HG02588 (cell line): ENCODE measurements around the gene NUTM1.
"Not testable (repeated sequence)": the region's sequence is repeated elsewhere in the genome, so short reads cannot be mapped to it uniquely, and the experiment has no call there.

Experiments used
- ATAC-seq: cut with Tn5 transposase; IDR thresholded peaks from one replicate; pipeline ENCODE4 v1.9.1; 2021; ENCODE audit warnings: mild to moderate bottlenecking, moderate library complexity; ENCODE audit not compliant: unreplicated experiment

NUTM1 gene

DNA sequence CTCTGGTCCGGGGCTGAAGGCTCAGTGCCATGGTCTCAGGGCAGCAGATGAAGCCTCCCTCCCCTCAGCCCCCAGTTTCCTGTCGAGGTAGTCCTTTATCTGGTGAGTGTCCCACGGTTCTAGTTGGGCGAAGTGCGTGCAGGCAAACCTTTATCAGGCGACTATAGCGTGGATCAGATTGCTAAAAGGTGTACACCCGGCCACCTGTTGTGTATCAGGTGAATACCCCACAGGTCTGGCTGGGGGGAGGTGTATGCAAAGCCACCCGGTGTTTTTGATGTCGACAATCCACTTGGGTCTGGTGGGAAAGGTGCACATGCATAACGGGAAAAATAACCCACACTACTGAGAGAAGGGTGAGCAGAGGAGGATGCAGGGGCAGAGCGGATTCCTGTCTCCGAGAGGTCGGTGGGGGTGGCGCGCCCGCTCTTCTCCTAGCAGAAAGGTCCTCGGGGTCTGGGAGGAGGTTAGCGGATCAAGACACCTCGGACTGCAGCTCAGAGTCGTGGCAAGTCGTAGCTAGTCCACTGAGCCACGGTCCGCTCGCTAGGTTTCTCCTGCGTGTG is 6.0 kb upstream of the NUTM1 start:
- ATAC-seq = peak; percentile 0

- peak; percentile 73 for ATAC-seq
Measured at GRCh38 chr15:34337557-34338306, 5.4 kb upstream of the NUTM1 start, which contains the start of gene SLC12A6. SLC12A6 (minus strand) TSS chr15:34337781; CDS start chr15:34336680, 1,101 bp downstream.

GRCh38 chr15:34338347-34338746 is 4.8 kb upstream of the NUTM1 start:
- no peak for ATAC-seq

DNA sequence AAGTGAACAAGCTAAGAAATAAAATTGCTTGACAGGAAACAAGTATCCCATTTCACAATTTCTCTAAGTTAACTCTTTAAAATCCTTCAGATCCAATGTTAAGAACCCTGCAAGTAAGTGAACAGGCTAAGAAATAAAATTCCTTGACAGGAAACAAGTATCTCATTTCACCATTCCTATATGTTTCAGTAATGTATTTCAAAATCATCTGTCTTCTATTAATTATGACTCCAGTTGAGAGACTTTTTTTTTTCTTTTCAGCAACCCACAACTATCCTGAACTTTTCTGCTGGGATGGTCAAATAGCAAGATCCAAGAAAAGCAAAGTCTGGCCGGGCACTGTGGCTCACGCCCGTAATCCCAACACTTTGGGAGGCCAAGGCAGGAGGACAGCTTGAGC is 3.2 kb upstream of the NUTM1 start:
- no peak for ATAC-seq

DNA sequence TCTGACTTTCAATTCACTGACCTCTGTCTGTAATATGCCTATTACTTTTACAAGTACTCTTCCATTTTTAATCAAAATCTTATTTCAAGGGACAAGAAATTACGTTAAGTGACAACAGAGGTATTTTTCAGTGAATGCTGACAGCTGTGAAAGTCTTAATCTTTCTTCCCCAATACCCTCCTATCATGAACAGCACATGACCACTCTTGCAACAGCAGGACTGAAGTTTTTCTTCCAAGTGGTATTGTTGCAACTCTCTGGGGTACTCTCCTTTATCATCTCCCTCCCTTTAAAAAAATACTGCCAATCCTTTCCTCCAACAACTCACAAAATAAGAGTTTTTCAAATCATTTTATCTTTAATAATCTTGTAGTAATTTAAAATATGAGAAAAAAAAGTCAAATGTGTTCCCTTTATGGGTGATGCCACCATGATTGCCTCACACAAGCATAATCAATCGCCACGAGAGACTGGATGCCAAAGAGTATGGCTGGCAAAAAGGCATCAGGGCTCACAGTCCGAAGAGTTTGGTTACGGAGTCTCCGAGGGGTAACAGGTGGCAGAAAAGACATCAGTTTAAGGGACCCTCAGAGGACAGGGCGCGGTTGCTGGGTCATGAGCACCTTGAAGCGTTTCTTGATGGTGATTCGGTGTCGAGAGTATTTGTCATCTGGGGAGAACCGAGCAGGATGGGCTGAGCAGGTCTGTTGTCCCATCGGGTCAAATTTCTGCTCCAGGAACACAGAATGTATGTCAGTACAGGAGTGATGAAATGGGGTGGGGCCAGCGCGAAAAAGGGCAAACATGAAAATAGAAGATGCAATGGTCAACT is 1.5 kb upstream of the NUTM1 start:
- ATAC-seq = no peak

- not testable (repeated sequence) for ATAC-seq
Measured at GRCh38 chr15:34342213-34342736, 840 bp upstream of the NUTM1 start.

GRCh38 chr15:34347951-34348638 is 5.0 kb downstream of the NUTM1 start:
- ATAC-seq = no peak

DNA sequence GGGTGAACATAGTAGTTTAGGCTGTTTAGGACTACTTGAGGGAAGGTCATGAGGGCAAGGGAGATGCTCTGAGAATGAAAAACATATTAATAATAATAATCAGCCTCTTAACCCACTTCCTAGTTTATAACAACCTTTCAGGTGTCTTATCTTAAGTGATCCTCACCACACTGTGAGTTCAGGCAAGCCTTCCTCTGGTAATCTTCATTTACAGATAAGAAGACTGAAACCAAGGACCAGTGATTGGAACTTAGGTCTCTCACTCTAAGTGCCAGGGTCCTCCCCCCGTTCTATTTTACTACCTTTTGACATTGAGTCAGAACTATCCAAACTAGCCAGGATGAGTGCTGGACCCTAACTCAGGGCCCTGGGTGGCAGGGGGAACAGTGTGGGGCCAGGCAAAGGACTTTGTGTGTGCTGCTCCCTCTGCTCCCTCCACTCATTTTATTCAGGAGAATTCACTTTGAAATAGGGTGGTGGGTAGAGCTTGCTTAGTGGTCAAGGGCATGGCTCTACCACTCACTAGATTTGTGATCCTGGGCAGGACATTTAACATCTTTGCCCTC is 5.7 kb downstream of the NUTM1 start:
- no peak for ATAC-seq

DNA sequence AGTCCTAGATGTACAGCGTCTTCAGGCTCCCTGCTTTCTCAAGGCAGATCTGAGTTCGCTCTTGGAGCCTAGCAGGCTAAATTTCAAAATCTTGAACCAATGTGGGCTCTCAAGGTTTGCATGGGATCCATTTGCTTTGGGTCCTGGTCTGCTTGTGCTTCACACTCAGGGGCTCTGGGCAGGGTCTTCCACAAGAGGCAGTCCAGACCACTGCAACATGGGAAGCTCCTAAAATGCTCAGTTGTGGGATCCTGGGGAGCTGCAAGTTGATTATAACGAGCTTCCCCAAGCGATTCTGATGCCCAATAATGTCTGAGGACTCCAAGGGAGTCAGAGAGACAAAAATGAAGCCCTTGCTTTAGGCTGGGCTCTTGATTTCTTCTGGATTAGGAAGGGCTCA is 6.7 kb downstream of the NUTM1 start:
- no peak for ATAC-seq

- ATAC-seq = not testable (repeated sequence)
Measured at GRCh38 chr15:34352996-34353395, 9.9 kb downstream of the NUTM1 start.

GRCh38 chr15:34353627-34354026 is 10.5 kb downstream of the NUTM1 start:
- ATAC-seq = no peak

DNA sequence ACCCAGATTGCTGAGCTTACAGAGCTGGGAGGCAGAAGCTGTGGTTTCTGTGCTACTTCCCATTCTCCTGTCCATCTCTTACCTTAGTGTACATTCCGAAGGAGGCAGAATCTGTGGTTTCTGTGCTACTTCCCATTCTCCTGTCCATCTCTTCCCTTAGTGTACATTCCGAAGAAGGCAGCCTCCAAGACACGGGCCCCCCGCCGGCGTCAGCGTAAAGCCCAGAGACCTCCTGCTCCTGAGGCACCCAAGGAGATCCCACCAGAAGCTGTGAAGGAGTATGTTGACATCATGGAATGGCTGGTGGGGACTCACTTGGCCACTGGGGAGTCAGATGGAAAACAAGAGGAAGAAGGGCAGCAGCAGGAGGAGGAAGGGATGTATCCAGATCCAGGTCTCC is 11.2 kb downstream of the NUTM1 start:
- no peak for ATAC-seq

- no peak for ATAC-seq
Measured at GRCh38 chr15:34355241-34355640, 12.1 kb downstream of the NUTM1 start.

- no peak for ATAC-seq
Measured at GRCh38 chr15:34357653-34358052, 14.5 kb downstream of the NUTM1 start.

DNA sequence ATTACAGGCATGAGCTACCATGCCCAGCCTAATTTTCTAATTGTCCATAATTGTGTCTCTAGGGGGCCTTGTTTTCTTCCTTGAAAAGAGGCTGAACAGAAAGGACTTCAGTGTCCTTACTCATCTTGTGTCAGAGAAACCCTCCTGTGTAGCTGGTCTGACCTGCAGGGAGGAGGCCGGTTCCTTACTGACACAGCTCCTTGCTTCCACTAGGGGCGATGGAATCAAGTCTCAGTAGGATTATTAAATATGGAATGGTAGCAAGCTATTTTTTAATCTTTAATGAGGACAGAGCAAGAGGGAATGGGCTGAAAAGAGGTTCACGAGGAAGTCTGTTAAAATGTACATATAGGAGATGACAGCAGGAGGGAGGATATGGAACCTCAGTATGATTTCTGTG is 15.3 kb downstream of the NUTM1 start:
- ATAC-seq = no peak

DNA sequence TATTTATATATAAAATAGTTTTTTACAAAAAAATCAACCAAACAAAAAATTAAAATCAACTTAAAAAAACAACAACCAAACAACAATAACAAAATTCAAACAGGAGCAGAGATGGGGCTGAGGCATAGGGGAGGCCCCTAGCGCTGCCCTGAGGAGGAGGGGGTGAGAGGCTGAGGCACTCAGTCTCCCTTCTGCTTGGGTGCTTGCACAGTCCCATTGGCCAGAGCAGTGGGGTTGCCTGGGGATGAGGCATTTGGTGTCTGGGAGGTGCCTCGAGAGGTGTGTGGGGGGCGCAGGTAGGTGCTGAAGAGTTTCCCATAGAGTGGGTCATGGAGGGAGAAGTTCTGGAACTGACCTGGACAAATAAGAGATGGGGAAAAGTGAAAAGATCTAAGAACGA is 15.8 kb downstream of the NUTM1 start:
- no peak for ATAC-seq

DNA sequence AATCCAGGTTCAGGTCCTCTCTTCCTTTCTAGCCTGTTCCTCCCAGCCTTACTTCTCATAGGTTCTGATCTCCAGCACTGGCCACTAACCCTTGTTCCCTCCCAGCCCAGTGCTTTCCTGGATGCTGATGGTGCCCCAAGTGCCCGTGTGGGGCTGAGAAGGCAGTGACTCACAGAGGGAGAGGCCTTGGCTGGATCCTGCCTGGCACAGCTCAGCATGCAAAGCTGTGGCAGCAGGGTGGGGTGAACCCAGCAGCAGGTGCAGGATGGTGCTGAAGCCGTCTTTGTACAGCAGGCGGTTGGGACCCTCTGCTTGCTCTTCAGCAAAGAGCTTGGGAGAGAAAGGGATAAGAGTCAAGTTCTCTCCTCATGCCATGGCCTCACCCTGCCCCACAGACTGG is 16.3 kb downstream of the NUTM1 start:
- ATAC-seq = no peak

- ATAC-seq = no peak
Measured at GRCh38 chr15:34360298-34360697, 17.2 kb downstream of the NUTM1 start.

GRCh38 chr15:34361278-34361677 is 18.2 kb downstream of the NUTM1 start:
- ATAC-seq = no peak

DNA sequence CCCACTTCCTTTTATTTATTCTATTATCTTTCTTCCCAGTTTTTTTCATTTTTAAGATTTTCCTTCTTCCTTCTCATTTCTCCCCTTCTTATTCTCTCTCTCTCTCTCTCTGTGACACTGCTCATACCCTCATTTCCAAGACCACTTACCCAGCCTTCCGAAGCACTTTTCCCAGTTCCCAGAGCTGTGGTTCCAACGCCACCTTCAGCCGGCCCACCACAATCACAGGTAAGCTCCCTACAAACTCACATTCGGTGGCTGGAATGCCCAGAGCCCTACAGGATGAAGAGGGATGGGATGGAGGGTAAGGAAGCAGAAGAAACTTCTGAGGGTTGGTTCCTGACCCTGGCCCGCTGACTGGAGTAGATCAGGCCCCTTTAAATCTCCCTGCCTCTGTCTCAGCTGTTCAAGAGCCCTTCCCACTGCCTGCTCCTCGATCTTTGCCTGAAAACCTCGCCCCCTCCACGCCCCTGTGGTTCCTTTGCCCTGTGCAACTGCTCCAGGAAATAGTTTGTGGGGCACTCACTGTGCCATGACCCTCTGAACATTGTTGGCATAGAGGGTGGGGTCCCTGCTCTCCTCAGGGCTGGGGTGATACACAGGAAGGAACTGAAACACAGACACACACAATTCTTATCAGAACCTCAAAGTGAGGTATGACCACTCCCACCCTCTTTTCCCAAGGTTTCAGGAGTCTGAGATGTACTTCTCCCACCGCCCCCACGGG is 19.1 kb downstream of the NUTM1 start:
- no peak for ATAC-seq
